Adrenal gland (tissue), 12 donors: Measurements from ENCODE around the gene C16orf90. TPM values are rescaled to one million over a fixed set of nuclear protein-coding genes. Genes with fewer than 3 reads are reported as not detected.

Source experiments
- DNase-seq, 7 donors: peaks; one replicate each; pipeline ENCODE4 v3.0.0-alpha.2; 2019 to 2020
- H3K27ac ChIP-seq, 5 donors: fragments of 200-600 bp; sonication (generic) in 4 of 5; 1 replicate in 3 of 5; 2 replicates in 2 of 5; pipeline versions ENCODE4 v1.5.1 to v1.8.0; 2016 to 2020; ENCODE audit warnings: mild to moderate bottlenecking in 1 of 5
- H3K27me3 ChIP-seq: fragments of 200-600 bp; 2 replicates; pipeline ENCODE4 v1.8.0; 2021
- H3K36me3 ChIP-seq, 2 donors: fragments of 200-600 bp; replicated peaks in 1 of 2; 1 replicate in 1 of 2; 2 replicates in 1 of 2; pipeline versions ENCODE4 v1.5.1 to v1.8.0; 2018 to 2022
- H3K4me1 ChIP-seq, 2 donors: fragments of 200-600 bp; replicated peaks in 1 of 2; 1 replicate in 1 of 2; 2 replicates in 1 of 2; pipeline versions ENCODE4 v1.5.1 to v1.8.0; 2018 to 2021
- H3K4me3 ChIP-seq, 4 donors: fragments of 200-600 bp; sonication (generic) in 3 of 4; one replicate each; pipeline ENCODE4 v1.5.1; 2016 to 2018
- H3K9me3 ChIP-seq, 3 donors: fragments of 200-600 bp; sonication (generic) in 1 of 3; replicated peaks in 1 of 3; 1 replicate in 2 of 3; 2 replicates in 1 of 3; pipeline versions ENCODE4 v1.5.1 to v1.8.0; 2016 to 2021
- CTCF ChIP-seq, 6 experiments: fragments of 450-650 bp in 4 of 6; fragments of 200-600 bp in 2 of 6; sonication (generic) in 1 of 6; IDR thresholded peaks; 1 replicate in 5 of 6; 2 replicates in 1 of 6; pipeline versions ENCODE4 v1.5.1 to v1.8.0; 2016 to 2021; ENCODE audit warnings: antibody characterized with exemption in 6 of 6, mild to moderate bottlenecking in 2 of 6, moderate library complexity in 1 of 6
- POLR2A ChIP-seq, 2 donors: fragments of 450-650 bp; IDR thresholded peaks; one replicate each; pipeline ENCODE4 v1.6.1; 2017; ENCODE audit warnings: antibody characterized with exemption in 2 of 2, mild to moderate bottlenecking in 2 of 2, moderate library complexity in 1 of 2
- WGBS, 4 donors: extraction: QIAGEN DNeasy Blood & Tissue Kit in 2 of 4; methylation state at CpG; one replicate each; pipeline versions ENCODE4 v1.1.5 to v1.1.7; 2013 to 2017; 5-methylcytosine and 5-hydroxymethylcytosine counted together
- intact Hi-C, 2 donors: fragments of 100-400 bp; cut with DNase I; formaldehyde crosslinking; loops; one replicate each; pipeline versions ENCODE4 v1.14.1 to v1.15.0; 2022 to 2023
- polyA plus RNA-seq, 3 donors: library from polyadenylated mRNA; stranded (reverse); fragments of 200-250 nt in 2 of 3; fragments of 350-450 nt in 1 of 3; fragmentation: Illumina TruSeq in 1 of 3; extraction: RNeasy Lipid Tissue Mini Kit (QIAGEN cat#74804) in 1 of 3; gene quantifications; one replicate each; pipeline ENCODE4 v1.2.3, GENCODE V29; 2013 to 2014
- total RNA-seq, 9 donors: library from RNA; depleted of rRNA in 4 of 9; stranded (reverse); fragments of >200 nt in 4 of 9; fragments of 120-200 nt in 1 of 9; fragmentation: NEBNext Ultra II Directional in 1 of 9; extraction: Animal tissue kit (Norgen Biotek cat#: 25700) in 1 of 9; gene quantifications; one replicate each; pipeline versions ENCODE4 v1.1.0 to v1.2.4, GENCODE V29; 2013 to 2023
- donor health status: healthy with polysubstance abuse.
- donor health status: Bipolar disorder and iron deficiency.
- donor health status: DM: yes; HTN: yes; CAD: no.
- donor health status: DM: no; HTN: no; CAD: no.
- donor health status: DM: no; HTN: no; CAD: no.
- donor health status: DM: yes; HTN: yes; CAD: no.

Gene C16orf90
- total and polyA plus RNA-seq, 12 donors = not detected

DNA sequence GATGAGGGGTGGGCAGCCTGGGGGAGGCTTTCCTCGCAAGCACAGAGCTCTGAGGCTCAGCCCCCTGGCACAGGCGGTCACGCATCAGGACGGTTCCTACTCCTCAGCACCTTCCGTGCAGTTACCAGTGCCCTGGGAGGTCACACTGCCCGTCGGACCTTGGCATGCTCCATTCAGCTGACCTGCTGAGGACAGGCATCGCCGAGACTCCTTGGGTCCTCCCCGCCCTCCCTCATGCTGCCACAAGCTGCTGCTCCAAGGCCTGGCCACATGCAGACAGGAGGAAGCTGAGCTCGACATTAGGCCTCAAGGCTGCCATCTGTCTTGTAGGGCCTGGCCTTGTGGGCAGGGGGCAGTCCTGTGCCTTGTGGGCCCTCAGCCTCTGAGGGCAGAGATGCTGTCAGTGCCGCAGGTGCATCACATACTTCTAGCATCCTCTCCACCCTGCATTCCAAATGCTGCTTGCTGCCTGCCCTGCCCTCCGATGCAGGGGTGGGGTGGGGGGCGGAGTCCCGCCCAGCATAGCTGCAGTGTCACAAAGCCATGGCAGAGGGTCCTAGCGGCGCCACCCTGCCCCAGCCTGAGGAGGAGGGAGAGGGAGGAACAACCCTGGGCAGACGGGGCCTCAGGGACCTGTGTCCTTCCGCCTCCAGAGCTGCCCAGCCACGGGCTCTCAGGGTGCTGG is 9.3 kb downstream of the C16orf90 start:
- Histone ChIP-seq H3K4me1 (no peaks in the 10 kb centered on the region), H3K27me3 (no peaks in the 10 kb centered on the region), H3K36me3 (peaks cover 0 to 60% of the 10 kb centered on the region in 2 donors), H3K4me3 (no peak overlapping the region), H3K27ac (no peak overlapping the region), H3K9me3 (no peaks in the 10 kb centered on the region)
- intact Hi-C loops = no loop called here
- TF ChIP-seq POLR2A (IDR thresholded peaks at IDR 0.05) = no peak
- TF ChIP-seq CTCF (IDR thresholded peaks at IDR 0.05) = no peak
- DNase-seq = no peak
- 82 to 89% (median 86%) methylated on average over 9 to 20 of the region's 20 CpGs for WGBS, 4 donors

DNA sequence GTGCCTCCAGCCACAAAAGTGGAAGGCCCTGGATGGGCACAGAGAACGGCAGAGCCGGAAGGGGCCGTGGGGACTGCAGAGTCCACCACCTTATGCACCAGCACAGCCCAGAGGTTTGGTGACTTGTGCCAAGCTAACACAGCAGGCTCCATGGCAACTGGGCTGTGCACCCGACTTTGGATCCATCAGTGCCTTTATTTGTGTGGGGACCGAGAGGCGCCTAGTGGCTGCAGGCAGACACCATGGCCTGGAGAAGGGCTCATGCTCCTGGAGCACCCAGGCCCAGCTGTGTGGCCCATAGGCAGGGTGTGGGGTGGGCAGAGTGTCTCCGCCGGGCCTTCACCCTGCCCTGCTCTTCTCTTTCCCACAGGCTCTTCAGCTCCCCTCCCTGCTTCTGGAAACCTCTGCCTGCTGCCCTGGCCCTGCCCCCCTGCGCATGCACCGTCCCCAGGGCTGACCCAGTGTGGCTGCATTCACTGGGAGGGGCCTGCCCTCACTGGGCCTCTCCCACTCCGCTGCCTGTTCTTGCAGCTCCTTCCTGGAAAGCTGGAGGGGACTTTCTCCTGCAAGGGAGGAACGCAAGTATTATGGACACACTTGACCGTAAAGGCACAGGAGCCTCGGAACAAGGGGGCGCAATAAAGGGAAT is 10.1 kb downstream of the C16orf90 start:
- TF ChIP-seq CTCF (IDR thresholded peaks at IDR 0.05) (no peak), POLR2A (IDR thresholded peaks at IDR 0.05) (no peak)
- no peaks in the 10 kb centered on the region for H3K4me1 ChIP-seq
- 81 to 88% (median 88%) methylated on average over 7 to 15 of the region's 15 CpGs for WGBS, 4 donors
- H3K9me3 ChIP-seq = no peaks in the 10 kb centered on the region
- H3K27ac ChIP-seq = no peak overlapping the region
- no peaks in the 10 kb centered on the region for H3K27me3 ChIP-seq
- H3K4me3 ChIP-seq = no peak overlapping the region
- H3K36me3 ChIP-seq = peaks cover 0 to 65% of the 10 kb centered on the region in 2 donors
- no peak for DNase-seq
- intact Hi-C loops = no loop called here

DNA sequence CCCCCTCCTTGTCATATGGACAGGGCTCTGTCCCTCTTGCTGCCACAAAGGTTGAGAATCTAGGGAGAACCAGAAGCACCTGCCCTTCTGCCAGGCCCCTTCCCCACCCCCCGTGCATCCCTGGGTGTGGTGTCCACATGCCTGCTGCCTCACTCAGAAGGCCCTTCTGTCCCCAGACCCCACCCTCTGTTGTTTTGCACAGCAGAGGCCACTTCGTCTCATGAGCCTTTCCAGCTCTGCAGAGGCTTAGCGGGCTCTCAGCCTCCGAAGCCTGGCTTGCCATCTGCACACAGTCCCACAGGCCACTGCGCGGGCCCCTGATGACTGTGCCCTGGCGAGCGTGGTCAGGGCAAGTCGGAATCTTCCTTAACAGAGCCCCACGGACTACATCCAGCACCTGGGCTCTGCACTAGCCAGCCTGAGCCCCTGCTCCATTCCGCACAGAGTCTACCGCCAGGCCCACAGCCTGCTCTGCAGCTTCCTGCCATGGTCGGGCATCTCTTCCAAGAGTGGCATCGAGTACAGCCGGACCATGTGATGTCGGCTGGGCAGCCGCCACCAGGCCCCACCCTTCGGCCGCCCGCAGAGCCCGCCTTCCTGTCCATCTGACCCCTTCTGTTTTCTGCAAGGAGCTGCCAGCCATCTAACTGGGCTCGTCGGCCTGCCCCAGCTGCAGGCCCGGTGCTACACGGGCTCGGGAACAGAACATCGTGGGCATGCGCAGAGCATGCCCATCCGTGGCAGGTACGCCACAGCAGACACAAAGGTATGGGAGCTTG is 10.8 kb downstream of the C16orf90 start:
- H3K4me3 ChIP-seq = no peak overlapping the region
- H3K9me3 ChIP-seq = no peaks in the 10 kb centered on the region
- no peak overlapping the region for H3K27ac ChIP-seq
- intact Hi-C loops = no loop called here
- no peak for DNase-seq
- peaks cover 0 to 71% of the 10 kb centered on the region in 2 donors for H3K36me3 ChIP-seq
- H3K4me1 ChIP-seq = no peaks in the 10 kb centered on the region
- H3K27me3 ChIP-seq = no peaks in the 10 kb centered on the region
- 87 to 94% (median 89%) methylated on average over 14 to 30 of the region's 30 CpGs for WGBS, 4 donors
- no peak for TF ChIP-seq POLR2A (IDR thresholded peaks at IDR 0.05)
- no peak for TF ChIP-seq CTCF (IDR thresholded peaks at IDR 0.05)

DNA sequence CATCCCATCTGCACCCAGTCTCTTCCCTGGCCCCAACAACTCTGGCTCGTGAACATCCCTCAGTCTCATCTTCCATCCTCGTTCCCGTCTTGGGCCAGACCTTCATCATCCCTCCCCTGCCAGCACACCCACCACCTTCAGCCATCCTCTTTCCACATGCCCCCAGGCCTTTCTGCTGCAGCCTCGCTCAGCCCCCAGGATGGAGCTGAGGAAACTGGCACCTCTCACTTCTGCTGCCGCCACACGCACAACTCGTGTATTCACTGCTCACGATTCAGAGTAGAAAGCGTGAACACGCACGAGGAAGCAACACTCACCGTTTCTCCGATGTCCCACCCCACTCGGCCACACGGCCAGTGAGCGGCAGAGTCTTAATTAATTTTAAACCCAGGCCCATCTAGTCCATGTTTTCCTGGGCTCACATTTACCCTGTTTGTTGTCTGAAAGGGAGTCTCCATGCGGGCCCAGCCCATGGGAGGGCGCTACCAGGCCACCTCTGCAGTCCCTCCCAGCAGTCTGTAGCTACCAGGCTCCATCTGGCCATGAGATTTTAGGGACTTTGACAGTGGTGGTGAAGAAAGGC is 12.5 kb downstream of the C16orf90 start:
- Histone ChIP-seq H3K27me3 (no peaks in the 10 kb centered on the region), H3K4me3 (no peak overlapping the region), H3K27ac (no peak overlapping the region), H3K36me3 (peaks cover 0 to 77% of the 10 kb centered on the region in 2 donors), H3K4me1 (no peaks in the 10 kb centered on the region), H3K9me3 (no peaks in the 10 kb centered on the region)
- intact Hi-C loops = no loop called here
- TF ChIP-seq CTCF (IDR thresholded peaks at IDR 0.05) = no peak
- no peak for TF ChIP-seq POLR2A (IDR thresholded peaks at IDR 0.05)
- DNase-seq = no peak
- 91 to 95% (median 93%) methylated on average over 18 of the region's 18 CpGs for WGBS, 4 donors
